B cell (primary cell): ENCODE data around the gene NSFL1C.

Source experiments
- EZH2 ChIP-seq: IDR thresholded peaks from 2 replicates; pipeline ENCODE4 v1.6.1; 2012; ENCODE audit warnings: borderline replicate concordance, low read depth, mild to moderate bottlenecking, moderate library complexity, low read length; ENCODE audit not compliant: insufficient read depth, poor library complexity, severe bottlenecking
- TF ChIP-seq, protein P1 (sequence below): fragments of 200-600 bp; IDR thresholded peaks from one replicate; pipeline ENCODE4 v1.8.0; 2022; ENCODE audit warnings: antibody characterized with exemption, mild to moderate bottlenecking

GRCh38 chr20:1513801-1514200 is 47.2 kb upstream of the NSFL1C start:
- TF ChIP-seq, protein P1, sequence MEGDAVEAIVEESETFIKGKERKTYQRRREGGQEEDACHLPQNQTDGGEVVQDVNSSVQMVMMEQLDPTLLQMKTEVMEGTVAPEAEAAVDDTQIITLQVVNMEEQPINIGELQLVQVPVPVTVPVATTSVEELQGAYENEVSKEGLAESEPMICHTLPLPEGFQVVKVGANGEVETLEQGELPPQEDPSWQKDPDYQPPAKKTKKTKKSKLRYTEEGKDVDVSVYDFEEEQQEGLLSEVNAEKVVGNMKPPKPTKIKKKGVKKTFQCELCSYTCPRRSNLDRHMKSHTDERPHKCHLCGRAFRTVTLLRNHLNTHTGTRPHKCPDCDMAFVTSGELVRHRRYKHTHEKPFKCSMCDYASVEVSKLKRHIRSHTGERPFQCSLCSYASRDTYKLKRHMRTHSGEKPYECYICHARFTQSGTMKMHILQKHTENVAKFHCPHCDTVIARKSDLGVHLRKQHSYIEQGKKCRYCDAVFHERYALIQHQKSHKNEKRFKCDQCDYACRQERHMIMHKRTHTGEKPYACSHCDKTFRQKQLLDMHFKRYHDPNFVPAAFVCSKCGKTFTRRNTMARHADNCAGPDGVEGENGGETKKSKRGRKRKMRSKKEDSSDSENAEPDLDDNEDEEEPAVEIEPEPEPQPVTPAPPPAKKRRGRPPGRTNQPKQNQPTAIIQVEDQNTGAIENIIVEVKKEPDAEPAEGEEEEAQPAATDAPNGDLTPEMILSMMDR, result no peak
- no peak for TF ChIP-seq EZH2
